ENCODE data around the gene PCBP3.
"Not testable (repeated sequence)": the region's sequence is repeated elsewhere in the genome, so short reads cannot be mapped to it uniquely, and the experiment has no call there.

DNA sequence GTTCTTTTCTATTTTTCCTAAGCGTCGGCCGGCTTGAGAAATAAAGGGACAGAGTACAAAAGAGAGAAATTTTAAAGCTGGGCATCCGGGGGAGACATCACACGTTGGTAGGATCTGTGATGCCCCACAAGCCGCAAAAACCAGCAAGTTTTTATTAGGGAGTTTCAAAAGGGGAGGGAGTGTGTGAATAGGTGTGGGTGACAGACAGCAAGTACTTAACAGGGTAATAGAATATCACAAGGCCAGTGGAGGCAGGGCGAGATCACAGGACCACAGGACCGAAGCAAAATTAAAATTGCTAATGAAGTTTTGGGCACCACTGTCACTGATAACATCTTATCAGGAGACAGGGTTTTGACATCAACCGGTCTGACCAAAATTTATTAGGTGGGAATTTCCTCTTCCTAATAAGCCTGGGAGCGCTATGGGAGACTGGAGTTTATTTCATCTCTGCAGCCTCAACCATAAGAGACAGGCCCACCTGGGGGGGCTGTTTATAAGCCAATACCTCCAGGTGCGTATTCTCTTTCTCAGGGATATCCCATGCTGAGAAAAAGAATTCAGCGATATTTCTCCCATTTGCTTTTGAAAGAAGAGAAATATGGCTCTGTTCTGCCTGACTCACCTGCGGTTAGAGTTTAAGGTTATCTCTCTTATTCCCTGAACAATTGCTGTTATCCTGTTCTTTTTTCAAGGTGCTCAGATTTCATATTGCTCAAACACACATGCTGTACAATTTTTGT is 332.3 kb downstream of the PCBP3 start:
- not testable (repeated sequence) for TF ChIP-seq CTCF (IDR thresholded peaks at IDR 0.05); ZFX (IDR thresholded peaks at IDR 0.05; ENCODE audit: borderline replicate concordance)

All from 22Rv1 (cell line).